K562 (cell line): Measurements from ENCODE around the gene IQCN. TPM values are rescaled to one million over a fixed set of nuclear protein-coding genes. Genes with fewer than 3 reads are reported as not detected.

Experiments used
- ARID2 ChIP-seq: fragments of 450-650 bp; IDR thresholded peaks from 2 replicates; pipeline ENCODE4 v1.6.1; 2017; ENCODE audit warnings: antibody characterized with exemption, mild to moderate bottlenecking
- ARID3B ChIP-seq: fragments of 250-450 bp; sonication (Bioruptor Pico); IDR thresholded peaks from 2 replicates; pipeline ENCODE4 v1.4.0; 2020; ENCODE audit warnings: borderline replicate concordance
- BACH1 ChIP-seq: fragments of 200-800 bp; sonication (Bioruptor generic); IDR thresholded peaks from 2 replicates; pipeline ENCODE4 v1.6.1; 2016; ENCODE audit warnings: missing genetic modification characterization, missing compliant biosample characterization
- CBFA2T2 ChIP-seq: fragments of 450-650 bp; conservative IDR thresholded peaks from 2 replicates; pipeline ENCODE4 v1.6.1; 2017; ENCODE audit warnings: mild to moderate bottlenecking
- CHCHD3 ChIP-seq: fragments of 250-450 bp; sonication (Bioruptor Pico); IDR thresholded peaks from 2 replicates; pipeline ENCODE4 v2.1.2; 2022; ENCODE audit warnings: mild to moderate bottlenecking
- CREBBP ChIP-seq: IDR thresholded peaks from one replicate; pipeline ENCODE4 v1.6.1; 2012; ENCODE audit warnings: low read depth, mild to moderate bottlenecking, control low read depth, inconsistent platforms, low read length
- CSDE1 ChIP-seq, 2 experiments: fragments of 450-650 bp; IDR thresholded peaks; 2 replicates each; pipeline ENCODE4 v1.6.1; 2016; ENCODE audit warnings: mild to moderate bottlenecking in 1 of 2
- CUX1 ChIP-seq: fragments of 200-800 bp; sonication (Bioruptor generic); IDR thresholded peaks from 2 replicates; pipeline ENCODE4 v1.6.1; 2016; ENCODE audit warnings: missing genetic modification characterization, missing compliant biosample characterization
- FOSL1 ChIP-seq: fragments of 200-800 bp; sonication (Bioruptor generic); conservative IDR thresholded peaks from 2 replicates; pipeline ENCODE4 v1.6.1; 2016; ENCODE audit warnings: missing genetic modification characterization, missing compliant biosample characterization
- IRF2 ChIP-seq: sonication (generic); formaldehyde crosslinking; IDR thresholded peaks from 2 replicates; pipeline ENCODE4 v1.8.1; 2022; ENCODE audit warnings: mild to moderate bottlenecking, missing genetic modification reagents
- POLR2AphosphoS2 ChIP-seq: IDR thresholded peaks from 2 replicates; pipeline ENCODE4 v1.6.1; 2012; ENCODE audit warnings: low read length, improper control_type of control experiment
- POLR2AphosphoS5 ChIP-seq: IDR thresholded peaks from 2 replicates; pipeline ENCODE4 v1.6.1; 2011; ENCODE audit warnings: mild to moderate bottlenecking, low read depth, low read length, moderate library complexity; ENCODE audit not compliant: control insufficient read depth, insufficient read depth
- RBM22 ChIP-seq: fragments of 200-400 bp; formaldehyde crosslinking; IDR thresholded peaks from 2 replicates; pipeline ENCODE4 v1.6.1; 2018; ENCODE audit warnings: low read length, low read depth; ENCODE audit not compliant: poor library complexity, severe bottlenecking
- SAFB ChIP-seq: fragments of 200-400 bp; formaldehyde crosslinking; IDR thresholded peaks from 2 replicates; pipeline ENCODE4 v1.6.1; 2017; ENCODE audit warnings: low read depth, low read length, borderline replicate concordance
- SLC30A9 ChIP-seq: fragments of 250-450 bp; sonication (Bioruptor Pico); IDR thresholded peaks from 2 replicates; pipeline ENCODE4 v1.8.0; 2022; ENCODE audit warnings: mild to moderate bottlenecking, moderate library complexity
- SMARCB1 ChIP-seq: IDR thresholded peaks from 2 replicates; pipeline ENCODE4 v1.6.1; 2011; ENCODE audit warnings: improper control_type of control experiment, low read depth; ENCODE audit not compliant: insufficient read length
- SP2 ChIP-seq: IDR thresholded peaks from 2 replicates; pipeline ENCODE4 v1.6.1; 2011; ENCODE audit warnings: mild to moderate bottlenecking, low read depth, low read length, moderate library complexity; ENCODE audit not compliant: poor library complexity, severe bottlenecking; ENCODE audit errors: extremely low read depth
- TCF7 ChIP-seq: sonication (generic); IDR thresholded peaks from 2 replicates; pipeline ENCODE4 v1.6.1; 2016; ENCODE audit warnings: antibody characterized with exemption, borderline replicate concordance
- TEAD4 ChIP-seq, 2 experiments: sonication (generic) in 1 of 2; formaldehyde crosslinking in 1 of 2; IDR thresholded peaks; 2 replicates each; pipeline versions ENCODE4 v1.6.1 to v1.8.0; 2012 to 2022; ENCODE audit warnings: borderline replicate concordance in 1 of 2, inconsistent platforms in 1 of 2, low read length in 1 of 2, mild to moderate bottlenecking in 1 of 2, missing genetic modification reagents in 1 of 2
- ZFP1 ChIP-seq: fragments of 450-650 bp; formaldehyde crosslinking; IDR thresholded peaks from 2 replicates; pipeline ENCODE4 v1.4.0; 2020; ENCODE audit warnings: mild to moderate bottlenecking, mixed read lengths
- ZNF184 ChIP-seq: sonication (generic); formaldehyde crosslinking; IDR thresholded peaks from 2 replicates; pipeline ENCODE4 v1.5.0; 2020; ENCODE audit warnings: missing genetic modification reagents
- ZNF197 ChIP-seq: fragments of 200-800 bp; sonication (Bioruptor generic); IDR thresholded peaks from 2 replicates; pipeline ENCODE4 v1.6.1; 2016; ENCODE audit warnings: low read depth, missing genetic modification characterization, missing compliant biosample characterization
- polyA plus RNA-seq, 8 experiments: library from polyadenylated mRNA; depleted of rRNA in 4 of 8; stranded (reverse) in 5 of 8; unstranded in 3 of 8; fragments of >200 nt; fragmentation: Nextera tagmentation in 2 of 8; fragmentation: Illumina TruSeq in 1 of 8; extraction: Ambion mirVana in 2 of 8; extraction: Trizol in 1 of 8; gene quantifications; 2 replicates each; pipeline versions ENCODE4 v1.2.1 to v1.2.3, GENCODE V29; 2011 to 2014; ENCODE audit warnings: inconsistent platforms in 1 of 8, missing spikeins in 1 of 8
- total RNA-seq, 7 experiments: library from RNA; depleted of rRNA in 6 of 7; stranded (reverse); fragments of >200 nt in 6 of 7; fragmentation: Illumina TruSeq in 2 of 7; extraction: Trizol in 2 of 7; gene quantifications; 2 replicates each; pipeline versions ENCODE4 v1.2.1 to v1.2.3, GENCODE V29; 2011 to 2021; ENCODE audit warnings: low replicate concordance in 1 of 7

The IQCN gene
- total and polyA plus RNA-seq, 9 of the 15 experiments (the other 6 are each of a cell fraction or from before 2014, with no cell fraction given): 0.01 to 0.07 (median 0.04) TPM; not detected in 3

GRCh38 chr19:18291590-18292461, 17.6 kb upstream of the IQCN start (continued):
- TF ChIP-seq POLR2AphosphoS2 (no peak), SLC30A9 (CRISPR knock-in tag) (no peak), CUX1 (CRISPR knock-in tag) (0 out of 2 replicates have a peak, but pooled peaks have one; percentile 8), ZNF197 (CRISPR knock-in tag) (no peak), SAFB (0 out of 2 replicates have a peak, but pooled peaks have one; percentile 57), CSDE1 (IDR thresholded peaks at IDR 0.05) (no peak), CREBBP (no peak), BACH1 (tag) (no peak), IRF2 (CRISPR knock-in tag) (no peak), RBM22 (peak; percentile 62), POLR2AphosphoS5 (peak; percentile 59; the same call in 1 of the 2 replicates), ZNF184 (CRISPR knock-in tag) (no peak), CHCHD3 (CRISPR knock-in tag) (no peak), SP2 (no peak), ZFP1 (CRISPR knock-in tag) (no peak), ARID2 (no peak), FOSL1 (tag) (peak; percentile 63), CBFA2T2 (no peak), TEAD4 (IDR thresholded peaks at IDR 0.05; ENCODE audit: low read length) (peak; percentile 79), TEAD4 (CRISPR knock-in tag; IDR thresholded peaks at IDR 0.05; ENCODE audit: borderline replicate concordance) (peak; percentile 89; the same call in 1 of the 2 replicates), TCF7 (no peak), SMARCB1 (no peak), ARID3B (CRISPR knock-in tag) (no peak)
